Astrocyte (in vitro differentiated cells and primary cell): ENCODE measurements around the gene SYNE1. TPM values are rescaled to one million over a fixed set of nuclear protein-coding genes. Genes with fewer than 3 reads are reported as not detected.
"Not testable (repeated sequence)": the region's sequence is repeated elsewhere in the genome, so short reads cannot be mapped to it uniquely, and the experiment has no call there.

Source experiments
- DNase-seq: peaks from one replicate; pipeline ENCODE4 v3.0.0-alpha.2; 2010; ENCODE audit warnings: low read depth
- FAIRE-seq: peaks from 2 replicates; lab custom pipeline; 2011; peaks lifted over from hg19 to GRCh38; lab: Jason Lieb, UNC
- H2AFZ ChIP-seq: 2 replicates; pipeline ENCODE4 v1.6.0; 2012; ENCODE audit warnings: low read depth, low read length, inconsistent platforms
- H3K27ac ChIP-seq: 2 replicates; pipeline ENCODE4 v1.5.1; 2011; ENCODE audit warnings: low read depth, low read length, inconsistent platforms
- H3K27me3 ChIP-seq: 2 replicates; pipeline ENCODE4 v1.6.0; 2011; ENCODE audit warnings: low read length, inconsistent platforms; ENCODE audit not compliant: insufficient read depth
- H3K36me3 ChIP-seq: 2 replicates; pipeline ENCODE4 v1.5.1; 2011; ENCODE audit warnings: low read length, inconsistent platforms; ENCODE audit not compliant: insufficient read depth
- H3K4me1 ChIP-seq: 2 replicates; pipeline ENCODE4 v1.5.1; 2011; ENCODE audit warnings: low read length, inconsistent platforms; ENCODE audit not compliant: insufficient read depth
- H3K4me2 ChIP-seq: 2 replicates; pipeline ENCODE4 v1.6.0; 2012; ENCODE audit warnings: low read length, inconsistent platforms
- H3K4me3 ChIP-seq: 2 replicates; pipeline ENCODE4 v1.5.1; 2011; ENCODE audit warnings: low read depth, mild to moderate bottlenecking, low read length, inconsistent platforms; ENCODE audit not compliant: insufficient read depth
- H3K79me2 ChIP-seq: 2 replicates; pipeline ENCODE4 v1.6.0; 2012; ENCODE audit warnings: mild to moderate bottlenecking, low read length, inconsistent platforms; ENCODE audit not compliant: insufficient read depth
- H3K9ac ChIP-seq: 2 replicates; pipeline ENCODE4 v1.6.0; 2012; ENCODE audit warnings: mild to moderate bottlenecking, low read length, inconsistent platforms
- H3K9me3 ChIP-seq: 2 replicates; pipeline ENCODE4 v1.5.1; 2012; ENCODE audit warnings: low read depth, mild to moderate bottlenecking, low read length, inconsistent platforms; ENCODE audit not compliant: insufficient read depth
- H4K20me1 ChIP-seq: 2 replicates; pipeline ENCODE4 v1.6.0; 2012; ENCODE audit warnings: low read length, inconsistent platforms; ENCODE audit not compliant: insufficient read depth
- H3K27ac Mint-ChIP-seq: one replicate; pipeline ENCODE4 v1.8.0; 2021; ENCODE audit warnings: mild to moderate bottlenecking, mixed read lengths; ENCODE audit not compliant: unreplicated experiment
- H3K27me3 Mint-ChIP-seq: one replicate; pipeline ENCODE4 v1.8.0; 2021; ENCODE audit warnings: low read depth, mixed read lengths; ENCODE audit not compliant: unreplicated experiment
- H3K36me3 Mint-ChIP-seq: one replicate; pipeline ENCODE4 v1.8.0; 2021; ENCODE audit warnings: low read depth, mixed read lengths; ENCODE audit not compliant: unreplicated experiment
- H3K4me1 Mint-ChIP-seq: one replicate; pipeline ENCODE4 v1.8.0; 2021; ENCODE audit warnings: low read depth, mixed read lengths; ENCODE audit not compliant: unreplicated experiment
- H3K4me3 Mint-ChIP-seq: one replicate; pipeline ENCODE4 v1.8.0; 2021; ENCODE audit warnings: mild to moderate bottlenecking, moderate library complexity, mixed read lengths; ENCODE audit not compliant: unreplicated experiment
- H3K9me3 Mint-ChIP-seq: one replicate; pipeline ENCODE4 v1.8.0; 2021; ENCODE audit warnings: mild to moderate bottlenecking, mixed read lengths; ENCODE audit not compliant: unreplicated experiment
- EZH2 ChIP-seq: IDR thresholded peaks from 2 replicates; pipeline ENCODE4 v1.6.1; 2012; ENCODE audit warnings: mild to moderate bottlenecking, low read length, inconsistent platforms; ENCODE audit not compliant: insufficient read depth
- total RNA-seq: library from RNA; stranded (reverse); gene quantifications from 2 replicates; pipeline ENCODE4 v1.2.1, GENCODE V29; 2021
- TF ChIP-seq, protein P1 (sequence below): IDR thresholded peaks from 2 replicates; pipeline ENCODE4 v1.5.1; 2011; ENCODE audit warnings: low read depth, mild to moderate bottlenecking, inconsistent platforms, low read length, moderate library complexity; ENCODE audit not compliant: insufficient read depth

The SYNE1 gene
- total RNA-seq, 1 donor from 2014 or later, result 66.5 TPM

GRCh38 chr6:152566103-152566875, 70.9 kb downstream of the SYNE1 start:
- Histone ChIP-seq H3K9me3 (no peaks in the 10 kb centered on the region), H3K4me3 (no peak overlapping the region), H3K27ac (no peak overlapping the region), H3K79me2 (no peaks in the 10 kb centered on the region), H2AFZ (no peak overlapping the region), H3K4me1 (no peaks in the 10 kb centered on the region), H3K27me3 (no peaks in the 10 kb centered on the region), H3K9ac (no peak overlapping the region), H3K36me3 (no peaks in the 10 kb centered on the region), H4K20me1 (no peaks in the 10 kb centered on the region), H3K4me2 (no peak overlapping the region)
- TF ChIP-seq, protein P1, sequence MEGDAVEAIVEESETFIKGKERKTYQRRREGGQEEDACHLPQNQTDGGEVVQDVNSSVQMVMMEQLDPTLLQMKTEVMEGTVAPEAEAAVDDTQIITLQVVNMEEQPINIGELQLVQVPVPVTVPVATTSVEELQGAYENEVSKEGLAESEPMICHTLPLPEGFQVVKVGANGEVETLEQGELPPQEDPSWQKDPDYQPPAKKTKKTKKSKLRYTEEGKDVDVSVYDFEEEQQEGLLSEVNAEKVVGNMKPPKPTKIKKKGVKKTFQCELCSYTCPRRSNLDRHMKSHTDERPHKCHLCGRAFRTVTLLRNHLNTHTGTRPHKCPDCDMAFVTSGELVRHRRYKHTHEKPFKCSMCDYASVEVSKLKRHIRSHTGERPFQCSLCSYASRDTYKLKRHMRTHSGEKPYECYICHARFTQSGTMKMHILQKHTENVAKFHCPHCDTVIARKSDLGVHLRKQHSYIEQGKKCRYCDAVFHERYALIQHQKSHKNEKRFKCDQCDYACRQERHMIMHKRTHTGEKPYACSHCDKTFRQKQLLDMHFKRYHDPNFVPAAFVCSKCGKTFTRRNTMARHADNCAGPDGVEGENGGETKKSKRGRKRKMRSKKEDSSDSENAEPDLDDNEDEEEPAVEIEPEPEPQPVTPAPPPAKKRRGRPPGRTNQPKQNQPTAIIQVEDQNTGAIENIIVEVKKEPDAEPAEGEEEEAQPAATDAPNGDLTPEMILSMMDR, result no peak
- TF ChIP-seq EZH2, result no peak
- Mint-ChIP-seq H3K4me3 (no peak overlapping the region), H3K27me3 (no peaks in the 10 kb centered on the region), H3K27ac (no peak overlapping the region), H3K4me1 (peaks cover 2% of the 10 kb centered on the region), H3K36me3 (no peaks in the 10 kb centered on the region), H3K9me3 (no peaks in the 10 kb centered on the region)
- no peak for DNase-seq
- no peak for FAIRE-seq

DNA sequence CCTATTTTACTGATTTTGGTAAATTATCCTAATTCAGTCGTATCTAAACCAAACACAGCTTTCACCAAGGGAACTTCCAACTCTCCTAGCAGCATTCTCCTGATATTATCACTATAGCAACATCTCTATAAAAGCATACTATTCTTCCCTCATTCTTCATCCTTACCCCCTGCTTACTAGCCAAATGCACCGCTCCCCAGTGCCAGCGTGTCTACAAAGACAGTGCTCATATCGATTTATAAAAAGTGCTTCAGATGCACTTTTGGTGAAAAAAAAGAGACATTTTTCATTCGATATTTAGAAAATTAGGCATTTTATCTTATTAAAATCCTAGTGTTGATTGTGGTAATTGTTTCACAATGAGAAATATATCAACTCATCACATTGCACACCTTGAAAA, 74.0 kb downstream of the SYNE1 start:
- H3K27ac Mint-ChIP-seq, result no peak overlapping the region
- FAIRE-seq (no peak), DNase-seq (no peak)
- H3K4me3 Mint-ChIP-seq, result no peak overlapping the region
- Histone ChIP-seq H3K4me2 (no peak overlapping the region), H3K4me1 (no peaks in the 10 kb centered on the region), H3K36me3 (no peaks in the 10 kb centered on the region), H3K9ac (no peak overlapping the region), H3K79me2 (no peaks in the 10 kb centered on the region), H3K4me3 (no peak overlapping the region), H3K9me3 (no peaks in the 10 kb centered on the region), H3K27ac (no peak overlapping the region), H3K27me3 (no peaks in the 10 kb centered on the region), H4K20me1 (no peaks in the 10 kb centered on the region), H2AFZ (no peak overlapping the region)
- no peaks in the 10 kb centered on the region for H3K36me3 Mint-ChIP-seq
- no peak for TF ChIP-seq EZH2
- TF ChIP-seq, protein P1, result no peak
- no peaks in the 10 kb centered on the region for H3K4me1 Mint-ChIP-seq
- no peaks in the 10 kb centered on the region for H3K27me3 Mint-ChIP-seq
- H3K9me3 Mint-ChIP-seq, result no peaks in the 10 kb centered on the region

DNA sequence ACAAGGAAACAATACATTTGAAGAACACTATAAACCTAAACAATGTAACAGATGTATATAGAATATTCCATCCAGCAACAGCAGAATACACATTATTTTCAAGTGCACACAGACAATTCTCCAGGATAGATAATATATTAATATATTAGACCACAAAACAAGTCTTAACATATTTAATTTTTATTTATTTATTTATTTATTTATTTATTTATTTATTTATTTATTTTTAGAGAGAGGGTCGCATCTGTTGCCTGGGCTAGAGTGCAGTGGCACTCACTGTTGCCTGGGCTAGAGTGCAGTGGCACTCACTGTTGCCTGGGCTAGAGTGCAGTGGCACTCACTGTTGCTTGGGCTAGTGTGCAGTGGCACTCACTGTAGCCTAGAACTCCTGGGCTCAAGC, 78.4 kb downstream of the SYNE1 start:
- H3K9me3 Mint-ChIP-seq, result peaks cover 16% of the 10 kb centered on the region
- H3K4me1 ChIP-seq, FAIRE-seq: not testable (repeated sequence)

More for the DNA sequence above, 78.4 kb downstream of the SYNE1 start:
- H4K20me1 ChIP-seq, H3K27me3 ChIP-seq, H2AFZ ChIP-seq, H3K4me3 ChIP-seq, H3K9ac ChIP-seq, H3K9me3 ChIP-seq, DNase-seq, H3K36me3 ChIP-seq, H3K4me1 Mint-ChIP-seq, H3K27ac ChIP-seq, H3K36me3 Mint-ChIP-seq, H3K27me3 Mint-ChIP-seq, H3K27ac Mint-ChIP-seq, H3K4me2 ChIP-seq, H3K4me3 Mint-ChIP-seq, H3K79me2 ChIP-seq: not testable (repeated sequence)
